Smooth muscle cell (in vitro differentiated cells): Measurements from ENCODE around the gene IGFL4. TPM values are rescaled to one million over a fixed set of nuclear protein-coding genes. Genes with fewer than 3 reads are reported as not detected.
A peak's percentile ranks its signal among the peaks of the same experiment; 100 is the strongest.

Source experiments
- DNase-seq: peaks from one replicate; lab custom pipeline; 2025; ENCODE audit not compliant: unreplicated experiment; lab: John Stamatoyannopoulos, UW
- H2AFZ ChIP-seq: fragments of 200-600 bp; sonication (generic); 2 replicates; pipeline ENCODE4 v1.6.0; 2016; ENCODE audit warnings: antibody characterized with exemption, low read depth, mild to moderate bottlenecking
- H3F3A ChIP-seq: fragments of 200-600 bp; sonication (generic); 2 replicates; pipeline ENCODE4 v1.6.0; 2017; ENCODE audit warnings: antibody characterized with exemption, low read depth
- H3K27ac ChIP-seq: fragments of 200-600 bp; sonication (generic); 2 replicates; pipeline ENCODE4 v1.5.1; 2016; ENCODE audit warnings: low read depth, mild to moderate bottlenecking
- H3K27me3 ChIP-seq: fragments of 200-600 bp; sonication (generic); 2 replicates; pipeline ENCODE4 v1.6.1; 2016; ENCODE audit warnings: low read depth, mild to moderate bottlenecking
- H3K36me3 ChIP-seq: fragments of 200-600 bp; sonication (generic); 2 replicates; pipeline ENCODE4 v1.5.1; 2016; ENCODE audit warnings: low read depth
- H3K4me1 ChIP-seq: fragments of 200-600 bp; sonication (generic); 2 replicates; pipeline ENCODE4 v1.5.1; 2016; ENCODE audit warnings: low read depth
- H3K4me2 ChIP-seq: fragments of 200-600 bp; sonication (generic); 2 replicates; pipeline ENCODE4 v1.6.0; 2016; ENCODE audit warnings: mild to moderate bottlenecking
- H3K4me3 ChIP-seq: fragments of 200-600 bp; sonication (generic); 2 replicates; pipeline ENCODE4 v1.5.1; 2016; ENCODE audit warnings: mild to moderate bottlenecking
- H3K79me2 ChIP-seq: fragments of 200-600 bp; sonication (generic); 2 replicates; pipeline ENCODE4 v1.6.0; 2016; ENCODE audit warnings: low read depth, mild to moderate bottlenecking
- H3K9ac ChIP-seq: fragments of 200-600 bp; sonication (generic); 2 replicates; pipeline ENCODE4 v1.6.0; 2016; ENCODE audit warnings: low read depth
- H3K9me3 ChIP-seq: fragments of 200-600 bp; sonication (generic); replicated peaks from 2 replicates; pipeline ENCODE4 v1.5.1; 2016; ENCODE audit warnings: low read depth
- H4K20me1 ChIP-seq: fragments of 200-600 bp; sonication (generic); 2 replicates; pipeline ENCODE4 v1.6.0; 2016; ENCODE audit warnings: low read depth
- CTCF ChIP-seq: fragments of 200-600 bp; sonication (generic); IDR thresholded peaks from 2 replicates; pipeline ENCODE4 v1.5.1; 2017; ENCODE audit warnings: borderline replicate concordance, mild to moderate bottlenecking, antibody characterized with exemption; ENCODE audit not compliant: insufficient read depth, poor library complexity, severe bottlenecking
- WGBS: methylation state at CpG from one replicate; pipeline ENCODE4 v1.1.7; 2016; ENCODE audit warnings: low lambda C conversion rate; 5-methylcytosine and 5-hydroxymethylcytosine counted together
- polyA plus RNA-seq: library from polyadenylated mRNA; unstranded; fragments of >200 nt; fragmentation: Nextera tagmentation; extraction: Ambion mirVana; gene quantifications from 2 replicates; pipeline ENCODE4 v1.2.1, GENCODE V29; 2016
- total RNA-seq: library from RNA; depleted of rRNA; stranded (reverse); fragments of >200 nt; gene quantifications from 2 replicates; pipeline ENCODE4 v1.2.3, GENCODE V29; 2014

Gene IGFL4
- total and polyA plus RNA-seq, 2 experiments from 2014 or later, result 0.45 TPM; not detected in 1

- H3K4me1 ChIP-seq, result peaks cover 4% of the 10 kb centered on the region
- peak overlapping the region; percentile 95 for H3K4me2 ChIP-seq
- peaks cover 26% of the 10 kb centered on the region for H4K20me1 ChIP-seq
- no peak for DNase-seq
- peaks cover 37% of the 10 kb centered on the region for H3K27me3 ChIP-seq
- H3F3A ChIP-seq, result no peaks in the 10 kb centered on the region
- H3K9ac ChIP-seq, result no peak overlapping the region
- TF ChIP-seq CTCF, result no peak
- no peaks in the 10 kb centered on the region for H3K9me3 ChIP-seq
- H2AFZ ChIP-seq, result peak overlapping the region; percentile 51
- H3K79me2 ChIP-seq, result no peaks in the 10 kb centered on the region
- WGBS, result 14% methylated on average over 31 of the region's 63 CpGs
- peak overlapping the region; percentile 55 for H3K4me3 ChIP-seq
- H3K36me3 ChIP-seq, result no peaks in the 10 kb centered on the region
- H3K27ac ChIP-seq, result no peak overlapping the region
Measured at GRCh38 chr19:46015687-46016425, 24.9 kb downstream of the IGFL4 start.

GRCh38 chr19:46014941-46015686 lies 25.7 kb downstream of the IGFL4 start:
- Histone ChIP-seq H2AFZ (no peak overlapping the region), H3K27me3 (peaks cover 37% of the 10 kb centered on the region), H3K27ac (no peak overlapping the region), H3K4me2 (peak overlapping the region; percentile 95), H3K36me3 (no peaks in the 10 kb centered on the region), H3K79me2 (no peaks in the 10 kb centered on the region), H3K9ac (no peak overlapping the region), H3K9me3 (no peaks in the 10 kb centered on the region), H4K20me1 (peaks cover 29% of the 10 kb centered on the region), H3F3A (no peaks in the 10 kb centered on the region), H3K4me1 (peaks cover 4% of the 10 kb centered on the region), H3K4me3 (peak overlapping the region; percentile 55)
- WGBS, result 2% methylated on average over 54 of the region's 74 CpGs
- TF ChIP-seq CTCF, result no peak
- peak; percentile 19 for DNase-seq

GRCh38 chr19:46014534-46014933 lies 26.3 kb downstream of the IGFL4 start:
- Histone ChIP-seq H3F3A (no peaks in the 10 kb centered on the region), H3K27ac (no peak overlapping the region), H3K27me3 (peaks cover 37% of the 10 kb centered on the region), H3K79me2 (no peaks in the 10 kb centered on the region), H3K36me3 (no peaks in the 10 kb centered on the region), H3K4me2 (peak overlapping the region; percentile 95), H3K4me3 (peak overlapping the region; percentile 18), H2AFZ (no peak overlapping the region), H4K20me1 (peaks cover 31% of the 10 kb centered on the region), H3K4me1 (peaks cover 4% of the 10 kb centered on the region), H3K9ac (no peak overlapping the region), H3K9me3 (no peaks in the 10 kb centered on the region)
- no peak for TF ChIP-seq CTCF
- WGBS, result 27% methylated on average over 8 of the region's 8 CpGs
- DNase-seq, result no peak
